CD4-positive, alpha-beta memory T cell (primary cell): Measurements from ENCODE around the gene RBKS. TPM values are rescaled to one million over a fixed set of nuclear protein-coding genes. Genes with fewer than 3 reads are reported as not detected.
"Not testable (repeated sequence)": the region's sequence is repeated elsewhere in the genome, so short reads cannot be mapped to it uniquely, and the experiment has no call there.

Experiments
- CTCF ChIA-PET: fragments of 350-600 bp; sonication (Branson Sonifier 250); formaldehyde crosslinking; loops from one replicate; lab custom pipeline; 2021; ENCODE audit warnings: inconsistent platforms; ENCODE audit not compliant: partially characterized antibody; lab: Charles Lee
- POLR2A ChIA-PET: fragments of 350-600 bp; sonication (Branson Sonifier 250); formaldehyde crosslinking; loops from one replicate; lab custom pipeline; 2021; ENCODE audit not compliant: partially characterized antibody; lab: Charles Lee
- DNase-seq, 5 donors: peaks; one replicate each; pipeline versions ENCODE4 v3.0.0 to v3.0.0-alpha.2; 2020 to 2022; ENCODE audit warnings: mixed read lengths in 1 of 5
- H3K27ac ChIP-seq: one replicate; pipeline ENCODE4 v1.7.0; 2013; ENCODE audit warnings: low read depth, low read length
- H3K27me3 ChIP-seq: 2 replicates; pipeline ENCODE4 v1.7.0; 2013; ENCODE audit warnings: mild to moderate bottlenecking, low read length, moderate library complexity; ENCODE audit not compliant: insufficient read depth
- H3K36me3 ChIP-seq: 2 replicates; pipeline ENCODE4 v1.7.0; 2013; ENCODE audit warnings: mild to moderate bottlenecking, low read length, moderate library complexity; ENCODE audit not compliant: insufficient read depth
- H3K4me1 ChIP-seq: 2 replicates; pipeline ENCODE4 v1.7.0; 2013; ENCODE audit warnings: mild to moderate bottlenecking, low read length, moderate library complexity; ENCODE audit not compliant: insufficient read depth
- H3K4me3 ChIP-seq, 2 donors: one replicate each; pipeline ENCODE4 v1.7.0; 2013; ENCODE audit warnings: low read length in 2 of 2, mild to moderate bottlenecking in 1 of 2
- H3K9me3 ChIP-seq, 2 donors: one replicate each; pipeline ENCODE4 v1.7.0; 2013; ENCODE audit warnings: low read length in 2 of 2, control low read depth in 1 of 2; ENCODE audit not compliant: control insufficient read depth in 1 of 2
- H3K27ac Mint-ChIP-seq, 7 donors: one replicate each; pipeline ENCODE4 v1.8.0; 2020 to 2021; ENCODE audit warnings: mixed read lengths in 7 of 7, mild to moderate bottlenecking in 6 of 7, inconsistent platforms in 3 of 7, moderate library complexity in 3 of 7
- H3K27me3 Mint-ChIP-seq, 2 donors: one replicate each; pipeline ENCODE4 v1.8.0; 2020 to 2021; ENCODE audit warnings: mixed read lengths in 2 of 2
- H3K36me3 Mint-ChIP-seq, 2 donors: one replicate each; pipeline ENCODE4 v1.8.0; 2020 to 2021; ENCODE audit warnings: mixed read lengths in 2 of 2, inconsistent platforms in 1 of 2, mild to moderate bottlenecking in 1 of 2
- H3K4me1 Mint-ChIP-seq, 4 donors: one replicate each; pipeline ENCODE4 v1.8.0; 2020 to 2021; ENCODE audit warnings: mixed read lengths in 4 of 4, mild to moderate bottlenecking in 1 of 4
- H3K4me3 Mint-ChIP-seq, 8 donors: one replicate each; pipeline ENCODE4 v1.8.0; 2020 to 2021; ENCODE audit warnings: mixed read lengths in 8 of 8, mild to moderate bottlenecking in 7 of 8, moderate library complexity in 6 of 8, inconsistent platforms in 3 of 8
- H3K9me3 Mint-ChIP-seq, 8 donors: one replicate each; pipeline ENCODE4 v1.8.0; 2020 to 2021; ENCODE audit warnings: mixed read lengths in 8 of 8, mild to moderate bottlenecking in 5 of 8, inconsistent platforms in 3 of 8, moderate library complexity in 1 of 8
- intact Hi-C: fragments of 100-400 bp; cut with micrococcal nuclease; formaldehyde crosslinking; loops from one replicate; pipeline ENCODE4 v1.15.1; 2023
- polyA plus RNA-seq, 2 donors: library from polyadenylated mRNA; unstranded; fragments of 300-500 nt; fragmentation: Illumina TruSeq; gene quantifications; one replicate each; pipeline ENCODE4 v1.2.3, GENCODE V29; 2021
- total RNA-seq, 2 experiments: library from RNA; stranded (reverse); gene quantifications; one replicate each; pipeline ENCODE4 v1.2.3, GENCODE V29; 2021

The RBKS gene
- total and polyA plus RNA-seq, 4 experiments from 2014 or later, result 1.2 to 5.9 (median 2.1) TPM

GRCh38 chr2:27751377-27751776 lies 138.8 kb downstream of the RBKS start:
- peaks cover 2 to 15% (median 9%) of the 10 kb centered on the region in 8 donors for H3K9me3 Mint-ChIP-seq
- H3K36me3 Mint-ChIP-seq, result no peaks in the 10 kb centered on the region
- ChIA-PET CTCF (interaction anchor here (1.3 kb wide), 1 partner anchor 651 kb away, joined by 3 read pairs; no protein-coding TSS in a partner anchor), POLR2A (no interaction called here)
- H3K4me3 Mint-ChIP-seq, result no peak overlapping the region
- DNase-seq, result no peak
- Histone ChIP-seq H3K27ac (no peak overlapping the region), H3K9me3 (no peaks in the 10 kb centered on the region), H3K4me3 (no peak overlapping the region), H3K27me3 (no peaks in the 10 kb centered on the region), H3K4me1 (no peaks in the 10 kb centered on the region), H3K36me3 (no peaks in the 10 kb centered on the region)
- H3K27me3 Mint-ChIP-seq, result peaks cover 7 to 8% of the 10 kb centered on the region in 2 donors
- intact Hi-C loops, result no loop called here
- H3K27ac Mint-ChIP-seq, result no peak overlapping the region
- peaks cover 0 to 3% (median 0%) of the 10 kb centered on the region in 4 donors for H3K4me1 Mint-ChIP-seq

- H3K36me3 ChIP-seq, H3K4me1 Mint-ChIP-seq, intact Hi-C loops, H3K9me3 ChIP-seq, H3K27ac Mint-ChIP-seq, H3K27me3 Mint-ChIP-seq, H3K4me1 ChIP-seq, POLR2A ChIA-PET, H3K36me3 Mint-ChIP-seq, H3K27me3 ChIP-seq, H3K27ac ChIP-seq, CTCF ChIA-PET, H3K4me3 ChIP-seq, DNase-seq: not testable (repeated sequence)
- Mint-ChIP-seq H3K4me3 (peak overlapping the region in 2 of 8 donors; percentile 12 to 15), H3K9me3 (peaks cover 2 to 15% (median 10%) of the 10 kb centered on the region in 8 donors)
These were observed 141.2 kb downstream of the RBKS start for GRCh38 chr2:27748803-27749554.

- intact Hi-C loops, result no loop called here
- CTCF ChIA-PET, result no interaction called here
- H3K4me1 ChIP-seq, result no peaks in the 10 kb centered on the region
- no peaks in the 10 kb centered on the region for H3K36me3 ChIP-seq
- Mint-ChIP-seq H3K36me3 (no peaks in the 10 kb centered on the region), H3K27me3 (peaks cover 5 to 6% of the 10 kb centered on the region in 2 donors), H3K27ac (no peak overlapping the region), H3K9me3 (peaks cover 2 to 15% (median 10%) of the 10 kb centered on the region in 8 donors), H3K4me1 (no peaks in the 10 kb centered on the region), H3K4me3 (no peak overlapping the region)
- H3K27ac ChIP-seq, result no peak overlapping the region
- POLR2A ChIA-PET, result no interaction called here
- no peak for DNase-seq
- H3K9me3 ChIP-seq, result no peaks in the 10 kb centered on the region
- no peaks in the 10 kb centered on the region for H3K27me3 ChIP-seq
- no peak overlapping the region for H3K4me3 ChIP-seq
These were observed 142.3 kb downstream of the RBKS start for GRCh38 chr2:27747827-27748352.

- peaks cover 5 to 6% of the 10 kb centered on the region in 2 donors for H3K27me3 Mint-ChIP-seq
- Histone ChIP-seq H3K27me3 (no peaks in the 10 kb centered on the region), H3K9me3 (no peaks in the 10 kb centered on the region), H3K27ac (no peak overlapping the region), H3K4me1 (no peaks in the 10 kb centered on the region), H3K4me3 (no peak overlapping the region), H3K36me3 (no peaks in the 10 kb centered on the region)
- H3K36me3 Mint-ChIP-seq, result no peaks in the 10 kb centered on the region
- no peak overlapping the region for H3K4me3 Mint-ChIP-seq
- intact Hi-C loops, result no loop called here
- H3K27ac Mint-ChIP-seq, result no peak overlapping the region
- no peaks in the 10 kb centered on the region for H3K4me1 Mint-ChIP-seq
- DNase-seq, result no peak
- ChIA-PET POLR2A (no interaction called here), CTCF (no interaction called here)
- H3K9me3 Mint-ChIP-seq, result peaks cover 2 to 15% (median 10%) of the 10 kb centered on the region in 8 donors
These were observed 143.9 kb downstream of the RBKS start for GRCh38 chr2:27746325-27746724.

GRCh38 chr2:27745494-27745893 lies 144.7 kb downstream of the RBKS start:
- ChIA-PET CTCF (interaction anchor here (2.1 kb wide), 1 partner anchor 9 kb away, joined by 8 read pairs; no protein-coding TSS in a partner anchor), POLR2A (interaction anchor here (0.6 kb wide), 1 partner anchor 8 kb away, joined by 3 read pairs; no protein-coding TSS in a partner anchor)
- H3K4me1 Mint-ChIP-seq, H3K4me1 ChIP-seq, H3K36me3 Mint-ChIP-seq, H3K27ac ChIP-seq, H3K27me3 Mint-ChIP-seq, intact Hi-C loops, H3K27me3 ChIP-seq, H3K9me3 ChIP-seq, DNase-seq, H3K36me3 ChIP-seq, H3K4me3 ChIP-seq, H3K4me3 Mint-ChIP-seq: not testable (repeated sequence)
- Mint-ChIP-seq H3K27ac (peak overlapping the region in 1 of 7 donors; percentile 68), H3K9me3 (peaks cover 2 to 15% (median 10%) of the 10 kb centered on the region in 8 donors)

- intact Hi-C loops, result no loop called here
- Histone ChIP-seq H3K4me1 (no peaks in the 10 kb centered on the region), H3K27ac (no peak overlapping the region), H3K9me3 (no peaks in the 10 kb centered on the region), H3K4me3 (no peak overlapping the region), H3K36me3 (no peaks in the 10 kb centered on the region), H3K27me3 (no peaks in the 10 kb centered on the region)
- Mint-ChIP-seq H3K27me3 (peaks cover 3 to 5% of the 10 kb centered on the region in 2 donors), H3K4me1 (no peaks in the 10 kb centered on the region), H3K36me3 (no peaks in the 10 kb centered on the region), H3K4me3 (no peak overlapping the region), H3K9me3 (peaks cover 0 to 3% (median 0%) of the 10 kb centered on the region in 8 donors), H3K27ac (no peak overlapping the region)
- POLR2A ChIA-PET, result no interaction called here
- DNase-seq, result no peak
- CTCF ChIA-PET, result no interaction called here
These were observed 147.6 kb downstream of the RBKS start for GRCh38 chr2:27742571-27742970.

GRCh38 chr2:27741673-27742072 lies 148.5 kb downstream of the RBKS start:
- Histone ChIP-seq H3K4me3 (no peak overlapping the region), H3K36me3 (no peaks in the 10 kb centered on the region), H3K27ac (no peak overlapping the region), H3K27me3 (no peaks in the 10 kb centered on the region), H3K4me1 (no peaks in the 10 kb centered on the region), H3K9me3 (no peaks in the 10 kb centered on the region)
- no peak overlapping the region for H3K4me3 Mint-ChIP-seq
- intact Hi-C loops, result no loop called here
- no peak for DNase-seq
- CTCF ChIA-PET, result interaction anchor here (0.8 kb wide), 1 partner anchor 17 kb away, joined by 3 read pairs; no protein-coding TSS in a partner anchor
- no peaks in the 10 kb centered on the region for H3K36me3 Mint-ChIP-seq
- peaks cover 0 to 3% (median 0%) of the 10 kb centered on the region in 8 donors for H3K9me3 Mint-ChIP-seq
- POLR2A ChIA-PET, result no interaction called here
- no peak overlapping the region for H3K27ac Mint-ChIP-seq
- H3K4me1 Mint-ChIP-seq, result peaks cover 0 to under 1% (median 0%) of the 10 kb centered on the region in 4 donors
- H3K27me3 Mint-ChIP-seq, result peaks cover 3% of the 10 kb centered on the region in 2 donors
